Aorta (tissue), 5 donors: ENCODE data around the gene EHD3. TPM values are rescaled to one million over a fixed set of nuclear protein-coding genes. Genes with fewer than 3 reads are reported as not detected.
A peak's percentile ranks its signal among the peaks of the same experiment; 100 is the strongest.

Experiments used
- ATAC-seq: fragments of 200-7000 bp; cut with Tn5 transposase; one replicate; pipeline ENCODE4 v1.9.1; 2022; ENCODE audit warnings: moderate library complexity; ENCODE audit not compliant: low FRiP score
- DNase-seq, 2 donors: peaks; one replicate each; pipeline ENCODE4 v3.0.0-alpha.2; 2020
- H3K27ac ChIP-seq, 2 donors: one replicate each; pipeline ENCODE4 v1.5.1; 2013; ENCODE audit warnings: low read length in 2 of 2, mild to moderate bottlenecking in 2 of 2, moderate library complexity in 2 of 2, control low read depth in 1 of 2, inconsistent platforms in 1 of 2, low read depth in 1 of 2
- H3K27me3 ChIP-seq, 2 donors: one replicate each; pipeline ENCODE4 v1.6.1; 2013; ENCODE audit warnings: control low read depth in 1 of 2, low read length in 1 of 2, mild to moderate bottlenecking in 1 of 2, moderate library complexity in 1 of 2; ENCODE audit not compliant: insufficient read depth in 2 of 2, control insufficient read depth in 1 of 2
- H3K36me3 ChIP-seq, 2 donors: one replicate each; pipeline ENCODE4 v1.6.1; 2013; ENCODE audit warnings: control low read depth in 1 of 2, low read length in 1 of 2, mild to moderate bottlenecking in 1 of 2; ENCODE audit not compliant: insufficient read depth in 2 of 2, control insufficient read depth in 1 of 2
- H3K4me1 ChIP-seq, 2 donors: one replicate each; pipeline ENCODE4 v1.6.1; 2013; ENCODE audit warnings: low read length in 2 of 2, control low read depth in 1 of 2, mild to moderate bottlenecking in 1 of 2, moderate library complexity in 1 of 2; ENCODE audit not compliant: insufficient read depth in 2 of 2, control insufficient read depth in 1 of 2
- H3K4me3 ChIP-seq, 2 donors: one replicate each; pipeline ENCODE4 v1.5.1; 2013; ENCODE audit warnings: low read length in 2 of 2, control low read depth in 1 of 2, mild to moderate bottlenecking in 1 of 2
- H3K9me3 ChIP-seq: one replicate; pipeline ENCODE4 v1.6.1; 2013; ENCODE audit warnings: mild to moderate bottlenecking, low read length; ENCODE audit not compliant: control insufficient read depth
- WGBS, 2 donors: extraction: QIAGEN DNeasy Blood & Tissue Kit; methylation state at CpG; one replicate each; pipeline ENCODE4 v1.1.7; 2013; 5-methylcytosine and 5-hydroxymethylcytosine counted together
- intact Hi-C, 2 donors: fragments of 100-400 bp; cut with DNase I; formaldehyde crosslinking; loops; one replicate each; pipeline versions ENCODE4 v1.14.2 to v1.15.0; 2022
- polyA plus RNA-seq, 2 donors: library from polyadenylated mRNA; stranded (reverse); fragments of 200-250 nt; gene quantifications; one replicate each; pipeline ENCODE4 v1.2.3, GENCODE V29; 2013
- total RNA-seq, 2 donors: library from RNA; stranded (reverse); fragmentation: NEBNext Ultra II Directional; extraction: Animal tissue kit (Norgen Biotek cat#: 25700); gene quantifications; one replicate each; pipeline ENCODE4 v1.2.1, GENCODE V29; 2021
- donor health status: healthy with polysubstance abuse.
- donor health status: Bipolar disorder and iron deficiency.
- donor health status: DM: no; HTN: no; CAD: no.
- donor health status: DM: no; HTN: no; CAD: no.
- donor health status: DM: yes; HTN: yes; CAD: no.

Gene EHD3
- total and polyA plus RNA-seq, 4 donors: 14.0 to 28.8 (median 18.1) TPM

- H3K36me3 ChIP-seq: peaks cover 0 to 7% of the 10 kb centered on the region in 2 donors
- intact Hi-C loops: no loop called here
- no peak for ATAC-seq
These were observed 19.6 kb downstream of the EHD3 start for GRCh38 chr2:31253356-31254131.

GRCh38 chr2:31254237-31255203 lies 20.6 kb downstream of the EHD3 start:
- ATAC-seq: no peak
- no peaks in the 10 kb centered on the region for H3K27me3 ChIP-seq
- DNase-seq: peak in 1 of 2 donors; percentile 41
- no peak overlapping the region for H3K4me3 ChIP-seq
- no peak overlapping the region for H3K27ac ChIP-seq
- H3K36me3 ChIP-seq: peaks cover 0 to 7% of the 10 kb centered on the region in 2 donors
- no peaks in the 10 kb centered on the region for H3K9me3 ChIP-seq
- no peaks in the 10 kb centered on the region for H3K4me1 ChIP-seq
- WGBS, 2 donors: 82 to 86% methylated on average over 19 of the region's 19 CpGs
- intact Hi-C loops: no loop called here

More at GRCh38 chr2:31253356-31254131, 19.6 kb downstream of the EHD3 start:
- Histone ChIP-seq H3K27ac (no peak overlapping the region), H3K9me3 (no peaks in the 10 kb centered on the region), H3K27me3 (no peaks in the 10 kb centered on the region), H3K4me3 (no peak overlapping the region), H3K4me1 (no peaks in the 10 kb centered on the region)
- 85 to 86% methylated on average over 13 of the region's 13 CpGs for WGBS, 2 donors
- peak in 1 of 2 donors; percentile 56 for DNase-seq

- peaks cover 0 to 12% of the 10 kb centered on the region in 2 donors for H3K36me3 ChIP-seq
- ATAC-seq: no peak
- H3K4me3 ChIP-seq: no peak overlapping the region
- H3K27ac ChIP-seq: no peak overlapping the region
- 88% methylated on average over 11 of the region's 11 CpGs for WGBS, 2 donors
- no peaks in the 10 kb centered on the region for H3K4me1 ChIP-seq
- H3K27me3 ChIP-seq: no peaks in the 10 kb centered on the region
- intact Hi-C loops: no loop called here
- no peak for DNase-seq
- H3K9me3 ChIP-seq: no peaks in the 10 kb centered on the region
These were observed 22.1 kb downstream of the EHD3 start for GRCh38 chr2:31255911-31256571.

- Histone ChIP-seq H3K27me3 (no peaks in the 10 kb centered on the region), H3K27ac (no peak overlapping the region), H3K4me3 (no peak overlapping the region), H3K36me3 (peaks cover 0 to 17% of the 10 kb centered on the region in 2 donors), H3K9me3 (no peaks in the 10 kb centered on the region), H3K4me1 (no peaks in the 10 kb centered on the region)
- WGBS, 2 donors: 87 to 91% methylated on average over 4 of the region's 4 CpGs
- ATAC-seq (no peak), DNase-seq (peak in 1 of 2 donors; percentile 50)
- intact Hi-C loops: no loop called here
These were observed 22.8 kb downstream of the EHD3 start for GRCh38 chr2:31256611-31257382.

- Histone ChIP-seq H3K9me3 (no peaks in the 10 kb centered on the region), H3K27me3 (no peaks in the 10 kb centered on the region), H3K4me1 (no peaks in the 10 kb centered on the region), H3K27ac (no peak overlapping the region), H3K36me3 (peaks cover 0 to 17% of the 10 kb centered on the region in 2 donors), H3K4me3 (no peak overlapping the region)
- 76 to 80% methylated on average over 5 of the region's 5 CpGs for WGBS, 2 donors
- ATAC-seq: no peak
- DNase-seq: peak in 1 of 2 donors; percentile 16
- intact Hi-C loops: no loop called here
These were observed 24.4 kb downstream of the EHD3 start for GRCh38 chr2:31258351-31258750.

- DNase-seq: peak in 1 of 2 donors; percentile 25
- no peak for ATAC-seq
- Histone ChIP-seq H3K4me1 (no peaks in the 10 kb centered on the region), H3K27ac (no peak overlapping the region), H3K9me3 (no peaks in the 10 kb centered on the region), H3K4me3 (no peak overlapping the region), H3K27me3 (no peaks in the 10 kb centered on the region), H3K36me3 (peaks cover 0 to 17% of the 10 kb centered on the region in 2 donors)
- intact Hi-C loops: no loop called here
- WGBS, 2 donors: 92 to 93% methylated on average over 3 of the region's 3 CpGs
These were observed 25.1 kb downstream of the EHD3 start for GRCh38 chr2:31259075-31259474.

- H3K36me3 ChIP-seq: peaks cover 0 to 17% of the 10 kb centered on the region in 2 donors
- intact Hi-C loops: no loop called here
- no peak for DNase-seq
- ATAC-seq: no peak
- no peak overlapping the region for H3K4me3 ChIP-seq
- H3K27ac ChIP-seq: no peak overlapping the region
- no peaks in the 10 kb centered on the region for H3K27me3 ChIP-seq
- 81 to 87% methylated on average over 4 of the region's 4 CpGs for WGBS, 2 donors
- no peaks in the 10 kb centered on the region for H3K4me1 ChIP-seq
- H3K9me3 ChIP-seq: no peaks in the 10 kb centered on the region
These were observed 26.9 kb downstream of the EHD3 start for GRCh38 chr2:31260870-31261269.
